ENCODE results near the gene FADS1. TPM values are rescaled to one million over a fixed set of nuclear protein-coding genes. Genes with fewer than 3 reads are reported as not detected.

The FADS1 gene
- total RNA-seq, 1 donor from 2014 or later = 155 TPM

DNA sequence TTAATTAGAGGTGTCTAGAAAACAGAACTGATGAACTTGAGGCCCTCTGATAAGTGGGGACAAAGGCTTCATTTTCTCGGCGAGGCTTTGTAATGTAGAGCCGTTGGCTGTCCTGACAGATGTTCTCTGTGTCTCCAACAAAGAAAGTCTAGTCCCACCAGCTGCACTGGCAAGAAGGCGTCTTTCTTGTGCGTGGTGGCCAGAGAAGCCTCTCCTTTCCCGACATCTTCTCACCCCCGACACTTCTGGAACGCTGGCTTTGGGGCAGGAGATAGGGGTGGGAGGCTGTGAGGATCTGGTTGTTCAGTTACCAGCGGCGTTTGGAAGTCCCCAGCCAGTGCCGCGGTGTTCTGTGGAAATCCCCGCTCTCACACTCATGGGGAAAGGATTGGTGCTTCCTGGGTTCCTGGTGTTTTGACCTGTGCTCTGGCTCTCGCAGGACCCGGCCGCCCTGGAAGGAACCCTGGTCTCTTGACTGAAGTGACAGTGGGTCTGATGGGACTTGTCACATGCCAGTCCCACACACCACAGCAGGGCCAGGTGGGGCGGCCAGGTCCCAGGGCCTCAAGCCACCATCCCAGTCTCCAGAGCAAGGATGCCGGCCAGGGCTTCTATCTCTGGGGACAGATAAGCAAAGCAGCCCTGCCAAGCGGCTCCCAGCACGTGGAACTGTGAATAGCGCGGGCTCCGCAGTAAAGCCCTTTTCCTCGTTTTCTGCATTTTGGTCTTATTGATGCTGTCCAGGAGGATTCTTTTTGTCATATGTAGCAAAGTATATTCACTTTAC is 34.5 kb upstream of the FADS1 start:
- H3K36me3 Mint-ChIP-seq (ENCODE audit: unreplicated experiment) = peaks cover 4% of the 10 kb centered on the region
- no peak for DNase-seq
- peaks cover 4% of the 10 kb centered on the region for H3K4me1 Mint-ChIP-seq (ENCODE audit: low read depth, unreplicated experiment)
- no peak overlapping the region for H3K4me3 Mint-ChIP-seq (ENCODE audit: unreplicated experiment)
- peak overlapping the region; percentile 22 for H3K27ac Mint-ChIP-seq (ENCODE audit: unreplicated experiment)
- peaks cover 3% of the 10 kb centered on the region for H3K9me3 Mint-ChIP-seq (ENCODE audit: unreplicated experiment)
- TF ChIP-seq, protein P1, sequence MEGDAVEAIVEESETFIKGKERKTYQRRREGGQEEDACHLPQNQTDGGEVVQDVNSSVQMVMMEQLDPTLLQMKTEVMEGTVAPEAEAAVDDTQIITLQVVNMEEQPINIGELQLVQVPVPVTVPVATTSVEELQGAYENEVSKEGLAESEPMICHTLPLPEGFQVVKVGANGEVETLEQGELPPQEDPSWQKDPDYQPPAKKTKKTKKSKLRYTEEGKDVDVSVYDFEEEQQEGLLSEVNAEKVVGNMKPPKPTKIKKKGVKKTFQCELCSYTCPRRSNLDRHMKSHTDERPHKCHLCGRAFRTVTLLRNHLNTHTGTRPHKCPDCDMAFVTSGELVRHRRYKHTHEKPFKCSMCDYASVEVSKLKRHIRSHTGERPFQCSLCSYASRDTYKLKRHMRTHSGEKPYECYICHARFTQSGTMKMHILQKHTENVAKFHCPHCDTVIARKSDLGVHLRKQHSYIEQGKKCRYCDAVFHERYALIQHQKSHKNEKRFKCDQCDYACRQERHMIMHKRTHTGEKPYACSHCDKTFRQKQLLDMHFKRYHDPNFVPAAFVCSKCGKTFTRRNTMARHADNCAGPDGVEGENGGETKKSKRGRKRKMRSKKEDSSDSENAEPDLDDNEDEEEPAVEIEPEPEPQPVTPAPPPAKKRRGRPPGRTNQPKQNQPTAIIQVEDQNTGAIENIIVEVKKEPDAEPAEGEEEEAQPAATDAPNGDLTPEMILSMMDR (IDR thresholded peaks at IDR 0.05; ENCODE audit: partially characterized antibody, unreplicated experiment) = no peak
- peaks cover 5% of the 10 kb centered on the region for H3K27me3 Mint-ChIP-seq (ENCODE audit: unreplicated experiment)

DNA sequence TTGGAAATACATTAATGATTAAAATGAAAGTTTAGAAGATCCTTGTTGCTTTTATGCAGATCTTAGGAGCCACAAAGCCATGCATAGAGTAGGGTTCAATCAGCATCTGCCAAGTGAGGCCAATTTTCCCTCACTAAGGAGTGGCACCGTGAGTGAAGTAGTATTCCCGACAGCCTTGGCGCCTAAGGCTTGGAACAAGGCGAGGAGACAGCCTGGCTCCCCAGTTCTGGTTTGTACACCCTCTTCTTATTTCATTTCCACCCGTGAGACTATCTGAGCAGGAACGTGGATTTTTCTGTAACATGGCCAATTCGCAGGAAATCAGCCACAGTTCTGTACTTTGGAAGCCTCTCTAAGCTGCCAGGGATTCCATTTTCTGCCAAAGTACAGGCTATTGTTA is 33.9 kb upstream of the FADS1 start:
- Mint-ChIP-seq H3K4me3 (ENCODE audit: unreplicated experiment) (no peak overlapping the region), H3K36me3 (ENCODE audit: unreplicated experiment) (peaks cover 8% of the 10 kb centered on the region), H3K27ac (ENCODE audit: unreplicated experiment) (peak overlapping the region; percentile 22)

DNA sequence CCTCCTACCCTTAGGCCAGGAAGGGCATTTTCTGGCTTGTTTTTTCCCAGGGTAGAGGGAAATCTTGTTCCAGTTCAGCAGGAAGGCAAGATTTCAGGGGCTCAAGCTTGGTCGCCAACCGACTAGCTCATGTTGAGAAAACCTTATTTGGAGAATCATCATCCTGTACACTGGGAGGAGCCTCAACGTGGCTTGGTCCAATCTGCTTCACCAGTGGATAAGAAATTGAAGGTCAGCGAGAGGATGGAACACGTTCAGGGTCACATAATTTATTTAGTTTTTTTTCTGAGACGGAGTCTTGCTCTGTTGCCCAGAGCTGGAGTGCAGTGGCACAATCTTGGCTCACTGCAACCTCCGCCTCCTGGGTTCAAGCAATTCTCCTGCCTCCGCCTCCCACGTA is 31.8 kb upstream of the FADS1 start:
- Mint-ChIP-seq H3K36me3 (ENCODE audit: unreplicated experiment) (peaks cover 9% of the 10 kb centered on the region), H3K4me1 (ENCODE audit: low read depth, unreplicated experiment) (peaks cover 3% of the 10 kb centered on the region)
- TF ChIP-seq, protein P1 (IDR thresholded peaks at IDR 0.05; ENCODE audit: partially characterized antibody, unreplicated experiment) = no peak

More for the DNA sequence above, 33.9 kb upstream of the FADS1 start:
- TF ChIP-seq, protein P1 (IDR thresholded peaks at IDR 0.05; ENCODE audit: partially characterized antibody, unreplicated experiment) = no peak
- DNase-seq = no peak
- Mint-ChIP-seq H3K27me3 (ENCODE audit: unreplicated experiment) (peaks cover 5% of the 10 kb centered on the region), H3K9me3 (ENCODE audit: unreplicated experiment) (peaks cover 6% of the 10 kb centered on the region), H3K4me1 (ENCODE audit: low read depth, unreplicated experiment) (peaks cover 5% of the 10 kb centered on the region)

DNA sequence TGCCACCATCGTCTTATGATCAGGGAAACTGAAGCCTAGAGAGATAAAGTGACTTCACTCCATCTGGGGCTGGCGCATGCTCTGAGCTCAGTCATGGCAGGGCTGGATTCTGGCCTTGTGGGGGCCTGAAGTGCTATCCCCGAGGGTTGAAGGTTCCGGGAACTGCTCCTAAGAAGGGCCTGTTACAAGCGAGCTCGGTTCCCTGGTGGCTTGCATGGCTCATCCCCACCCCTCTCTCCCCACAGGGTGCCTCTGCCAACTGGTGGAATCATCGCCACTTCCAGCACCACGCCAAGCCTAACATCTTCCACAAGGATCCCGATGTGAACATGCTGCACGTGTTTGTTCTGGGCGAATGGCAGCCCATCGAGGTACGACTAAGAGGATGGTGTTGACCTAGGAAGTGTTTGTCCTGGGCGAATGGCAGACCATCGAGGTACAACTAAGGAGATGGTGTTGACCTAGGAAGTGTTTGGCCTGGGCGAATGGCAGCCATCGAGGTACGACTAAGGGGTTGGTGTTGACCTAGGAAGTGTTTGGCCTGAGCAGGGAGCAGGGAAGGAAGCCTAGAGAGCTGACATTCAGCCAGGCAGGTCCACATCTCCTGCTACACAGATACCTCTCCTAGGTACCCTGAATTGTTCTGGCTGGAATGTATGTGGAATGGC is 31.2 kb upstream of the FADS1 start:
- TF ChIP-seq, protein P1 (IDR thresholded peaks at IDR 0.05; ENCODE audit: partially characterized antibody, unreplicated experiment) = no peak
- Mint-ChIP-seq H3K4me3 (ENCODE audit: unreplicated experiment) (no peak overlapping the region), H3K27me3 (ENCODE audit: unreplicated experiment) (peaks cover 2% of the 10 kb centered on the region), H3K27ac (ENCODE audit: unreplicated experiment) (no peak overlapping the region), H3K9me3 (ENCODE audit: unreplicated experiment) (peaks cover 7% of the 10 kb centered on the region), H3K4me1 (ENCODE audit: low read depth, unreplicated experiment) (peaks cover 3% of the 10 kb centered on the region), H3K36me3 (ENCODE audit: unreplicated experiment) (peaks cover 9% of the 10 kb centered on the region)
- no peak for DNase-seq

More for the DNA sequence above, 31.8 kb upstream of the FADS1 start:
- peaks cover 9% of the 10 kb centered on the region for H3K9me3 Mint-ChIP-seq (ENCODE audit: unreplicated experiment)
- peaks cover 2% of the 10 kb centered on the region for H3K27me3 Mint-ChIP-seq (ENCODE audit: unreplicated experiment)
- no peak overlapping the region for H3K27ac Mint-ChIP-seq (ENCODE audit: unreplicated experiment)
- no peak overlapping the region for H3K4me3 Mint-ChIP-seq (ENCODE audit: unreplicated experiment)
- no peak for DNase-seq

Measured in glutamatergic neuron (in vitro differentiated cells).